H1 (cell line): ENCODE results near the gene ADD3. TPM values are rescaled to one million over a fixed set of nuclear protein-coding genes. Genes with fewer than 3 reads are reported as not detected.

Experiments used
- CTCF ChIA-PET: fragments of 300-600 bp; sonication (Branson Sonifier 250); formaldehyde crosslinking; loops from one replicate; lab custom pipeline; 2021; ENCODE audit not compliant: partially characterized antibody; lab: Charles Lee
- POLR2A ChIA-PET: fragments of 300-600 bp; sonication (Branson Sonifier 250); formaldehyde crosslinking; loops from one replicate; lab custom pipeline; 2021; ENCODE audit warnings: inconsistent platforms; ENCODE audit not compliant: partially characterized antibody; lab: Charles Lee
- DNase-seq, 2 experiments: peaks; one replicate each; pipeline versions ENCODE4 v3.0.0 to v3.0.0-alpha.2; 2010 to 2022; ENCODE audit warnings: low spot score in 2 of 2, low read depth in 1 of 2, mixed read lengths in 1 of 2
- FAIRE-seq: peaks from 2 replicates; lab custom pipeline; 2011; peaks lifted over from hg19 to GRCh38; lab: Jason Lieb, UNC
- H2AFZ ChIP-seq: 2 replicates; pipeline ENCODE4 v1.8.1; 2012; ENCODE audit warnings: low read length, inconsistent platforms
- H2AK5ac ChIP-seq: 2 replicates; pipeline ENCODE4 v1.6.1; 2013; ENCODE audit warnings: low read depth, low read length
- H2BK120ac ChIP-seq: replicated peaks from 2 replicates; pipeline ENCODE3; 2013; ENCODE audit warnings: low read depth, low read length, inconsistent platforms
- H2BK12ac ChIP-seq: 2 replicates; pipeline ENCODE4 v1.6.1; 2013; ENCODE audit warnings: low read depth, low read length
- H2BK15ac ChIP-seq: 2 replicates; pipeline ENCODE4 v1.6.1; 2013; ENCODE audit warnings: low read length
- H2BK20ac ChIP-seq: 2 replicates; pipeline ENCODE4 v1.6.1; 2013; ENCODE audit warnings: low read length
- H2BK5ac ChIP-seq: 2 replicates; pipeline ENCODE4 v1.6.1; 2013; ENCODE audit warnings: low read depth, low read length
- H3K14ac ChIP-seq: 2 replicates; pipeline ENCODE4 v1.6.1; 2013; ENCODE audit warnings: inconsistent platforms; ENCODE audit not compliant: insufficient read length
- H3K18ac ChIP-seq: 2 replicates; pipeline ENCODE4 v1.6.1; 2013; ENCODE audit warnings: low read length; ENCODE audit errors: extremely low read depth
- H3K23ac ChIP-seq: 2 replicates; pipeline ENCODE4 v1.6.1; 2013; ENCODE audit warnings: inconsistent platforms; ENCODE audit not compliant: insufficient read length
- H3K23me2 ChIP-seq: 2 replicates; pipeline ENCODE4 v1.6.1; 2013; ENCODE audit warnings: low read depth, low read length
- H3K27ac ChIP-seq: 2 replicates; pipeline ENCODE4 v1.6.1; 2011; ENCODE audit warnings: low read depth, low read length, inconsistent platforms
- H3K27me3 ChIP-seq, 4 experiments: replicated peaks in 1 of 4; 1 replicate in 1 of 4; 2 replicates in 3 of 4; pipeline versions ENCODE4 v1.6.1 to v1.8.1; 2011 to 2013; ENCODE audit warnings: low read length in 3 of 4, mild to moderate bottlenecking in 3 of 4, inconsistent platforms in 2 of 4, mixed read lengths in 2 of 4, moderate library complexity in 1 of 4; ENCODE audit not compliant: control insufficient read depth in 3 of 4, insufficient read depth in 3 of 4; ENCODE audit errors: extremely low read depth in 1 of 4
- H3K36me3 ChIP-seq, 4 experiments: 2 replicates each; pipeline versions ENCODE4 v1.6.1 to v1.8.1; 2011 to 2013; ENCODE audit warnings: mild to moderate bottlenecking in 4 of 4, low read length in 3 of 4, moderate library complexity in 2 of 4, control low read depth in 1 of 4, inconsistent platforms in 1 of 4; ENCODE audit not compliant: insufficient read depth in 4 of 4, control insufficient read depth in 2 of 4
- H3K4ac ChIP-seq: replicated peaks from 2 replicates; pipeline ENCODE3; 2013; ENCODE audit warnings: low read length, low read depth, mixed read lengths, inconsistent platforms; ENCODE audit not compliant: insufficient read length
- H3K4me1 ChIP-seq, 4 experiments: replicated peaks in 1 of 4; 1 replicate in 1 of 4; 2 replicates in 3 of 4; pipeline versions ENCODE4 v1.6.1 to v1.8.1; 2011 to 2013; ENCODE audit warnings: low read length in 3 of 4, inconsistent platforms in 2 of 4, mixed read lengths in 1 of 4; ENCODE audit not compliant: insufficient read depth in 4 of 4, control insufficient read depth in 3 of 4
- H3K4me2 ChIP-seq, 2 experiments: 2 replicates each; pipeline versions ENCODE4 v1.6.1 to v1.8.1; 2011 to 2013; ENCODE audit warnings: low read depth in 2 of 2, low read length in 2 of 2, control low read depth in 1 of 2, inconsistent platforms in 1 of 2, mild to moderate bottlenecking in 1 of 2; ENCODE audit not compliant: insufficient read depth in 1 of 2
- H3K4me3 ChIP-seq, 4 experiments: fragments of 200-600, 300-600 bp in 1 of 4; sonication (generic), shearing (Covaris generic), sonication (Bioruptor Twin) in 1 of 4; 2 replicates each; pipeline versions ENCODE4 v1.5.1 to v1.8.1; 2011 to 2016; ENCODE audit warnings: low read length in 4 of 4, low read depth in 3 of 4, control low read depth in 2 of 4, inconsistent platforms in 2 of 4, mild to moderate bottlenecking in 2 of 4, mixed read lengths in 1 of 4, moderate library complexity in 1 of 4; ENCODE audit not compliant: insufficient read depth in 2 of 4; ENCODE audit errors: extremely low read depth in 1 of 4
- H3K56ac ChIP-seq: replicated peaks from 2 replicates; pipeline ENCODE3; 2013; ENCODE audit warnings: low read depth, mild to moderate bottlenecking, mixed read lengths, low read length, inconsistent platforms; ENCODE audit not compliant: insufficient read length
- H3K79me1 ChIP-seq: 2 replicates; pipeline ENCODE4 v1.6.1; 2013; ENCODE audit warnings: low read depth, low read length, control low read depth
- H3K79me2 ChIP-seq, 2 experiments: 2 replicates each; pipeline versions ENCODE4 v1.6.1 to v1.8.1; 2012 to 2013; ENCODE audit warnings: low read length in 2 of 2, mild to moderate bottlenecking in 2 of 2, inconsistent platforms in 1 of 2; ENCODE audit not compliant: insufficient read depth in 2 of 2, control insufficient read depth in 1 of 2
- H3K9ac ChIP-seq, 4 experiments: replicated peaks in 1 of 4; 1 replicate in 1 of 4; 2 replicates in 3 of 4; pipeline versions ENCODE4 v1.6.1 to v1.8.1; 2011 to 2013; ENCODE audit warnings: low read depth in 3 of 4, low read length in 3 of 4, control low read depth in 2 of 4, mild to moderate bottlenecking in 2 of 4, moderate library complexity in 2 of 4, inconsistent platforms in 1 of 4; ENCODE audit errors: extremely low read depth in 1 of 4
- H3K9me3 ChIP-seq, 2 experiments: 2 replicates each; pipeline versions ENCODE4 v1.6.1 to v1.8.1; 2012 to 2013; ENCODE audit warnings: mild to moderate bottlenecking in 2 of 2, moderate library complexity in 2 of 2, control low read depth in 1 of 2, inconsistent platforms in 1 of 2, low read depth in 1 of 2, low read length in 1 of 2, mixed read lengths in 1 of 2; ENCODE audit not compliant: insufficient read depth in 2 of 2
- H4K20me1 ChIP-seq, 2 experiments: replicated peaks in 1 of 2; 2 replicates each; pipeline versions ENCODE3 to v1.8.1; 2011 to 2013; ENCODE audit warnings: inconsistent platforms in 2 of 2, low read length in 2 of 2, mild to moderate bottlenecking in 1 of 2; ENCODE audit not compliant: insufficient read depth in 2 of 2, control insufficient read depth in 1 of 2
- H4K5ac ChIP-seq: 2 replicates; pipeline ENCODE4 v1.6.1; 2013; ENCODE audit warnings: low read length, low read depth, mixed read lengths, inconsistent platforms; ENCODE audit not compliant: insufficient read length
- H4K8ac ChIP-seq: 2 replicates; pipeline ENCODE4 v1.8.0; 2013; ENCODE audit warnings: mild to moderate bottlenecking, moderate library complexity, low read length, inconsistent platforms; ENCODE audit not compliant: insufficient read depth; ENCODE audit errors: extremely low read depth
- H4K91ac ChIP-seq: replicated peaks from 2 replicates; pipeline ENCODE3; 2013; ENCODE audit warnings: low read length, mixed read lengths, inconsistent platforms; ENCODE audit not compliant: insufficient read length
- KDM4A ChIP-seq: IDR thresholded peaks from one replicate; pipeline ENCODE4 v1.7.1; 2012; ENCODE audit warnings: low read depth, mild to moderate bottlenecking, moderate library complexity, low read length, inconsistent platforms; ENCODE audit not compliant: severe bottlenecking
- NRF1 ChIP-seq: IDR thresholded peaks from 2 replicates; pipeline ENCODE4 v1.6.1; 2011; ENCODE audit warnings: mild to moderate bottlenecking, low read depth, low read length, improper control_type of control experiment
- POLR2A ChIP-seq, 2 experiments: IDR thresholded peaks; 1 replicate in 1 of 2; 2 replicates in 1 of 2; pipeline ENCODE4 v1.6.1; 2011; ENCODE audit warnings: low read depth in 2 of 2, low read length in 2 of 2, mild to moderate bottlenecking in 2 of 2; ENCODE audit errors: control extremely low read depth in 1 of 2
- TAF1 ChIP-seq: IDR thresholded peaks from 2 replicates; pipeline ENCODE4 v1.6.1; 2011; ENCODE audit warnings: mild to moderate bottlenecking, low read depth, low read length
- TBP ChIP-seq: IDR thresholded peaks from 2 replicates; pipeline ENCODE4 v1.6.1; 2011; ENCODE audit warnings: low read depth, low read length, improper control_type of control experiment
- TCF12 ChIP-seq: IDR thresholded peaks from 2 replicates; pipeline ENCODE4 v1.6.1; 2011; ENCODE audit warnings: low read depth, mild to moderate bottlenecking, low read length
- WGBS, 2 experiments: shearing (Covaris generic) in 1 of 2; methylation state at CpG; one replicate each; pipeline versions ENCODE4 v1.1.6 to v1.1.7; 2013 to 2015; ENCODE audit warnings: low lambda C conversion rate in 2 of 2, mixed read lengths in 2 of 2, inconsistent platforms in 1 of 2, low coverage in 1 of 2, missing lambda C conversion rate in 1 of 2; ENCODE audit not compliant: insufficient replicate concordance in 2 of 2, insufficient coverage in 1 of 2, insufficient read length in 1 of 2; ENCODE audit errors: extremely low coverage in 1 of 2, missing lambda C conversion rate in 1 of 2; 5-methylcytosine and 5-hydroxymethylcytosine counted together
- polyA plus RNA-seq, 7 experiments: library from polyadenylated mRNA; depleted of rRNA in 3 of 7; stranded (reverse) in 5 of 7; unstranded in 2 of 7; fragments of >200 nt in 5 of 7; fragments of 200-250 nt in 2 of 7; gene quantifications; 1 replicate in 5 of 7; 2 replicates in 1 of 7; 4 replicates in 1 of 7; pipeline versions ENCODE4 v1.2.1 to v1.2.3, GENCODE V29; 2011 to 2013; ENCODE audit warnings: missing spikeins in 2 of 7, mixed read lengths in 2 of 7
- total RNA-seq: library from RNA; stranded (reverse); fragmentation: NEBNext Ultra II Directional; extraction: Animal tissue kit (Norgen Biotek cat#: 25700); gene quantifications from 2 replicates; pipeline ENCODE4 v1.2.1, GENCODE V29; 2021

The ADD3 gene
- total and polyA plus RNA-seq, 2 of the 8 experiments (the other 6 are each of a cell fraction or from before 2014, with no cell fraction given) = 44.7 to 85.6 TPM

DNA sequence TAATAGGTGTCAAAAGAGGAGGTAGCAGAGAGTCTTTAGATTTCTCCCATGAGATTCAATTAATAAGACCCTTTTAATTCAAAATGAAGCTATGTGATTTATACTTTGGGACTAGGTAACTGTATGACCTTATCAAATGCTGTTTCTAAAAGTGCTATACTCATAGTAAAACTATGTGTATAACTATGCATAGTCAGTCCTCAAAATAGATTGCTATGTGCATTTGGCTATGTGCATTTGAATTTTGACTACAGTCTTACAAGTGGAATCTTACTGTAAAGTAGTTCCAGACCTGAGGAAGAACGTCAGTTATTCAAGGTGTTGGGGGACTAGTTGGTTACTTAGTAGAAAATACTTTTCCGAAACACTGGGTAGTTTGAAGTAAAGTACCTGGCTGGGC, 36.9 kb downstream of the ADD3 start:
- Histone ChIP-seq H4K91ac (no peak overlapping the region), H3K14ac (no peak overlapping the region), H3K23ac (no peak overlapping the region), H3K9ac (no peak overlapping the region), H2BK5ac (no peak overlapping the region), H3K4ac (no peak overlapping the region), H3K36me3 (peaks cover 0 to 9% (median 2%) of the 10 kb centered on the region in 4 experiments; a peak in 3 of 8 replicates), H3K56ac (no peak overlapping the region), H2BK12ac (no peak overlapping the region)
- 98% methylated on average over 2 of the region's 2 CpGs; no CpG with 5 or more reads in 1 of the 2 experiments for WGBS, 2 experiments
- POLR2A ChIA-PET = no interaction called here
- TF ChIP-seq POLR2A (IDR thresholded peaks at IDR 0.05; ENCODE audit: control extremely low read depth in 1 of 2, low read depth in 2 of 2, low read length in 2 of 2) (no peak), NRF1 (no peak), TCF12 (no peak), KDM4A (no peak), TAF1 (no peak), TBP (no peak)
- TF ChIP-seq, all 59 proteins: peak for 0
- no peak for FAIRE-seq
- no peak overlapping the region for H2BK15ac ChIP-seq
- H2AK5ac ChIP-seq = no peak overlapping the region
- no peak overlapping the region for H3K4me3 ChIP-seq
- no peak overlapping the region for H4K5ac ChIP-seq
- peaks cover 2 to 78% of the 10 kb centered on the region in 2 experiments; a peak in 3 of 4 replicates for H3K79me2 ChIP-seq
- peaks cover 0 to under 1% (median 0%) of the 10 kb centered on the region in 4 experiments; a peak in 2 of 7 replicates for H3K4me1 ChIP-seq
- no peak overlapping the region for H3K4me2 ChIP-seq
- no peak overlapping the region for H2AFZ ChIP-seq
- H3K23me2 ChIP-seq = no peaks in the 10 kb centered on the region
- no peak overlapping the region for H2BK20ac ChIP-seq
- CTCF ChIA-PET = interaction anchor here (1.2 to 5.2 kb wide), 4 partner anchors 8 to 67 kb away, joined by 3 to 37 read pairs (median 5); no protein-coding TSS in a partner anchor
- no peak overlapping the region for H3K27ac ChIP-seq
- no peak overlapping the region for H4K8ac ChIP-seq
- H3K79me1 ChIP-seq = no peaks in the 10 kb centered on the region; the same call in 1 of the 2 replicates
- H4K20me1 ChIP-seq = no peaks in the 10 kb centered on the region
- H3K9me3 ChIP-seq = peaks cover 8 to 15% of the 10 kb centered on the region in 2 experiments
- H3K18ac ChIP-seq = no peak overlapping the region
- no peak overlapping the region for H2BK120ac ChIP-seq
- H3K27me3 ChIP-seq = no peaks in the 10 kb centered on the region
- DNase-seq = no peak
